ENCODE results near the gene LIPK.
"Not testable (repeated sequence)": the region's sequence is repeated elsewhere in the genome, so short reads cannot be mapped to it uniquely, and the experiment has no call there.

The LIPK gene

DNA sequence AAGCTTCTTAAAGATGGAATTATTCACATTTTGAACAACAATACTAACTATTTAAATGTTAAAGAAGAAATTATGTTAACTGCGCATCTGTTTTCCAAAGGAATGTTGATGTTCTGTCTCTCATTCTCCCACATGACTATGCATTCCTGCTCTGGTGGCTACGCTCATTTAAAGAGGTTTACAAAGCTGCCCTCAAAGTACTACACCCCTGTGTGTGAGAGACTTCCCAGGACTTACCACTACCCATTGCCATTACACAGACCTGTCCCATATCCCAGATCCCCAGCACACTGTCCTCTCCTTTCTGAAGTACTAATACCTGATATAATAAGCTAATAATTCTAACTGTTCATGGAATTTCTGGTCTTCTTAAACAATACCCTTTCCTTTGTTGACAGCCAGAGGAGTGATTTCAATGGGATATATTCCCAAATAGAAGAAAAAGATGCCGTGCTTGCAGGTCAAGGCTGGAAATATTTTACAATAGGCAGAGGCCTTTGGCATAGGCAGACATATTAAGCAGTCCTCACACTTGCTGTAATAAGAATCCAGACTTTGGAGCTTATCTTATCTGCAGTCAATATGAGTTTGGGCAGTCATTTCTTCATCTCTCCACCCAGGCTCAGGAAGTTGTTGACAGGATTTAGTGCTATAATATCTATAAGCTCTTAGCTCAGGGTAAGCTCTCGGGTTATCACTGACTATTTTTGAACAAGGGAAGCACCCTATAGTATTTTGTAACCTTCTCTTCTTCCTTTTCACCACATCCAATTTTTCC lies 29.6 kb upstream of the LIPK start:
- no peaks in the 10 kb centered on the region for H3K9me3 ChIP-seq (ENCODE audit: control insufficient read depth, insufficient read depth, low read length)
- H3K4me1 ChIP-seq (ENCODE audit: control insufficient read depth, insufficient read depth, low read length), result no peaks in the 10 kb centered on the region

DNA sequence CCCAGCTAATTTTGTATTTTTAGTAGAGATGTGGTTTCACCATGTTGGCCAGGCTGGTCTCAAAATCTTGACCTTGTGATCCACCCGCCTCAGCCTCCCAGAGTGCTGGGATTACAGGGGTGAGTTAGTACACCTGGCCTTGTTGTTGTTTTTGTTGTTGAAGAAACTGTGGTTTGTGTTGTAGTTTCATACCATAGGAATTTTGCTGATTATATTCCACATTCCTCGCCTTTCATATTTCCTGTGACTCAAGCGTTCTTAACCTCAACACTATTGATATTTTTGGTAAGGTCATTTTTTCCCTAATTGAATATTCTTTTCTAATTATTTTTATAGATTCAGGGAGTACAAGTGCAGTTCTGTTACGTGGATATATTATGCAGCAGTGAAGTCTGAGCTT lies 25.1 kb upstream of the LIPK start:
- Histone ChIP-seq H3K9ac (ENCODE audit: low read depth, low read length) (no peak overlapping the region), H3K4me3 (ENCODE audit: low read depth, low read length) (no peak overlapping the region), H3K4me1 (ENCODE audit: control insufficient read depth, insufficient read depth, low read length) (no peaks in the 10 kb centered on the region), H3K36me3 (ENCODE audit: control insufficient read depth, insufficient read depth, low read length) (no peaks in the 10 kb centered on the region), H3K9me3 (ENCODE audit: control insufficient read depth, insufficient read depth, low read length) (no peaks in the 10 kb centered on the region), H3K27ac (ENCODE audit: low read depth, low read length) (no peak overlapping the region), H3K27me3 (ENCODE audit: control insufficient read depth, insufficient read depth, low read length) (no peaks in the 10 kb centered on the region)

More for the DNA sequence above, 29.6 kb upstream of the LIPK start:
- H3K36me3 ChIP-seq (ENCODE audit: control insufficient read depth, insufficient read depth, low read length), result no peaks in the 10 kb centered on the region
- no peaks in the 10 kb centered on the region for H3K27me3 ChIP-seq (ENCODE audit: control insufficient read depth, insufficient read depth, low read length)
- H3K27ac ChIP-seq (ENCODE audit: low read depth, low read length), result no peak overlapping the region
- no peak overlapping the region for H3K4me3 ChIP-seq (ENCODE audit: low read depth, low read length)
- H3K9ac ChIP-seq (ENCODE audit: low read depth, low read length), result no peak overlapping the region

- Histone ChIP-seq H3K4me1 (ENCODE audit: control insufficient read depth, insufficient read depth, low read length) (peaks cover 6% of the 10 kb centered on the region; the same call in 1 of the 2 replicates), H3K27ac (ENCODE audit: low read depth, low read length) (no peak overlapping the region), H3K27me3 (ENCODE audit: control insufficient read depth, insufficient read depth, low read length) (no peaks in the 10 kb centered on the region), H3K9ac (ENCODE audit: low read depth, low read length) (no peak overlapping the region), H3K4me3 (ENCODE audit: low read depth, low read length) (no peak overlapping the region), H3K36me3 (ENCODE audit: control insufficient read depth, insufficient read depth, low read length) (no peaks in the 10 kb centered on the region), H3K9me3 (ENCODE audit: control insufficient read depth, insufficient read depth, low read length) (no peaks in the 10 kb centered on the region)
Measured at GRCh38 chr10:88682491-88682890, 23.6 kb upstream of the LIPK start.

DNA sequence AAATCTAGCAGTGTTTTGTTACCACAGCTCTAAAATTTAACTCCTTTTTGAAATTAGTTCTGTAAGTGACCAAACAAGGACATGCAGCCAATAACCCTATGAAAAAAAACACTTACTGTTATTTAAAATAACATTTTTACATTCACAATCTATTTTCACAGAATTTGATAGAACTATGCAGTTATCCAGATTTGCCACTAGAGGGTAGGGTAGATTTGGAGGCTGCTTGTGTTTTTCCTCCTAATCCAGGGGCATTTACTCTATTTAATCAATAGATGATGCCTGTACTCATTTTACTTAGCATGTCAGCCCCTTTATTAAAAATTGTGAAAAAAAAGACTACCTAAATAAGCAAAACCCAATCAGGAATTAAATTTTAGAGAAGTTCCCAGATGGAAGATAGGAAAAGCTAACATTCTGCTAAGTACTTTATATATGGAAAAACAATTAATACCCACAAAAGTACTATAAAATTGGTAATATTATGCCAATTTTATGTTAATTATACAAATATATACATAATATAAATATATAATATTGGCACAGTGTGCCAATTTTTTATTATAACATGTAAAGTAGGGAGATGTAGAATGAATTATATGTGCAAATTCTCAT lies 18.1 kb upstream of the LIPK start:
- Histone ChIP-seq H3K27ac (ENCODE audit: low read depth, low read length) (no peak overlapping the region), H3K4me3 (ENCODE audit: low read depth, low read length) (no peak overlapping the region), H3K4me1 (ENCODE audit: control insufficient read depth, insufficient read depth, low read length) (peaks cover 6% of the 10 kb centered on the region; the same call in 1 of the 2 replicates), H3K9me3 (ENCODE audit: control insufficient read depth, insufficient read depth, low read length) (no peaks in the 10 kb centered on the region), H3K27me3 (ENCODE audit: control insufficient read depth, insufficient read depth, low read length) (peaks cover 19% of the 10 kb centered on the region), H3K9ac (ENCODE audit: low read depth, low read length) (no peak overlapping the region), H3K36me3 (ENCODE audit: control insufficient read depth, insufficient read depth, low read length) (no peaks in the 10 kb centered on the region)

- no peaks in the 10 kb centered on the region for H3K36me3 ChIP-seq (ENCODE audit: control insufficient read depth, insufficient read depth, low read length)
- H3K27me3 ChIP-seq (ENCODE audit: control insufficient read depth, insufficient read depth, low read length), result peaks cover 32% of the 10 kb centered on the region
- H3K4me1 ChIP-seq (ENCODE audit: control insufficient read depth, insufficient read depth, low read length), result peaks cover 6% of the 10 kb centered on the region; the same call in 1 of the 2 replicates
- H3K27ac ChIP-seq (ENCODE audit: low read depth, low read length), result no peak overlapping the region
- no peaks in the 10 kb centered on the region for H3K9me3 ChIP-seq (ENCODE audit: control insufficient read depth, insufficient read depth, low read length)
- no peak overlapping the region for H3K9ac ChIP-seq (ENCODE audit: low read depth, low read length)
- H3K4me3 ChIP-seq (ENCODE audit: low read depth, low read length), result no peak overlapping the region
Measured at GRCh38 chr10:88689366-88689765, 16.7 kb upstream of the LIPK start.

- H3K9ac ChIP-seq (ENCODE audit: low read depth, low read length), result no peak overlapping the region
- no peaks in the 10 kb centered on the region for H3K9me3 ChIP-seq (ENCODE audit: control insufficient read depth, insufficient read depth, low read length)
- H3K27ac ChIP-seq (ENCODE audit: low read depth, low read length), result no peak overlapping the region
- peaks cover 62% of the 10 kb centered on the region for H3K27me3 ChIP-seq (ENCODE audit: control insufficient read depth, insufficient read depth, low read length)
- H3K4me1 ChIP-seq (ENCODE audit: control insufficient read depth, insufficient read depth, low read length), result no peaks in the 10 kb centered on the region
- no peak overlapping the region for H3K4me3 ChIP-seq (ENCODE audit: low read depth, low read length)
- no peaks in the 10 kb centered on the region for H3K36me3 ChIP-seq (ENCODE audit: control insufficient read depth, insufficient read depth, low read length)
Measured at GRCh38 chr10:88693392-88694020, 12.5 kb upstream of the LIPK start.

DNA sequence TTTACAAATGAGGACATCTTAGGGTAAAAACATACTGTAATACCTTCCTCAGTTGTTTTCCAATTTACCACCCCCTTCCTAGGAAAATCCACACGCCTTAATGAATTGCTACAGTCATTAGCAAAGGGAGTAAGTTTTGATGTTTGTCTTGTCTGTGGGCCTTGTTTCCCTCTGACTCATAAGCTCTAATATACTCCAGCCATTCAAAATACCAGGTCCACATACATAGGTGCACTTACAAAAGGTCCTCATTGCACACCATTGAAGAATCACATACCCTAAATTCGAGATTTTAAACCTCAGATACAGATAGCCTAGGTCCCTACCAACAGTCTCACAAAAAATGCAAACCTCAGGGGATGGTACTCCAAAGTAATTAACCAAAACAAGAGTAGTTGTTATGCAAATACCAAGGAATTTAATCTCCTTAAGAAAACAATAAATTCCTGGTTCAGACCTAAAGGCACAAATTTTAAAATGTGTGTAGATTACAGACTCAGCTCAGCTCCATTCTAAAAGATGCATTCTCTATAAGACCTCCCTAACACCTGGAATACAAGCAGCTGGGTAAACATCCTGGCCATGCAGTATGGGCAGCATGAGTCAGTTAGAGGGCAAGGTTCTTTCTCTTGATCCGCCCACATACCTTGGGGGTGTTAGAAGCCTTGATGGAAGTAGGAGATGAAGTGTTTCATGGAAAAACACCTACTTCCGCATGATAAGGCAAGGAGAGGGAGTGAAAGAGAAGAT lies 3.0 kb upstream of the LIPK start:
- Histone ChIP-seq H3K4me1 (ENCODE audit: control insufficient read depth, insufficient read depth, low read length) (peaks cover 22% of the 10 kb centered on the region), H3K27me3 (ENCODE audit: control insufficient read depth, insufficient read depth, low read length) (peaks cover 100% of the 10 kb centered on the region), H3K9me3 (ENCODE audit: control insufficient read depth, insufficient read depth, low read length) (no peaks in the 10 kb centered on the region), H3K9ac (ENCODE audit: low read depth, low read length) (no peak overlapping the region), H3K36me3 (ENCODE audit: control insufficient read depth, insufficient read depth, low read length) (no peaks in the 10 kb centered on the region), H3K4me3 (ENCODE audit: low read depth, low read length) (no peak overlapping the region), H3K27ac (ENCODE audit: low read depth, low read length) (peak overlapping the region; percentile 76)

GRCh38 chr10:88707429-88708155 lies 1.5 kb downstream of the LIPK start:
- Histone ChIP-seq H3K27me3 (ENCODE audit: control insufficient read depth, insufficient read depth, low read length) (peaks cover 81% of the 10 kb centered on the region), H3K9me3 (ENCODE audit: control insufficient read depth, insufficient read depth, low read length) (no peaks in the 10 kb centered on the region), H3K9ac (ENCODE audit: low read depth, low read length) (no peak overlapping the region), H3K4me3 (ENCODE audit: low read depth, low read length) (no peak overlapping the region), H3K27ac (ENCODE audit: low read depth, low read length) (peak overlapping the region; percentile 79), H3K36me3 (ENCODE audit: control insufficient read depth, insufficient read depth, low read length) (no peaks in the 10 kb centered on the region), H3K4me1 (ENCODE audit: control insufficient read depth, insufficient read depth, low read length) (peaks cover 26% of the 10 kb centered on the region)

- Histone ChIP-seq H3K27ac (ENCODE audit: low read depth, low read length) (peak overlapping the region; percentile 54), H3K27me3 (ENCODE audit: control insufficient read depth, insufficient read depth, low read length) (peaks cover 63% of the 10 kb centered on the region), H3K4me1 (ENCODE audit: control insufficient read depth, insufficient read depth, low read length) (peaks cover 17% of the 10 kb centered on the region)
- H3K4me3 ChIP-seq (ENCODE audit: low read depth, low read length); H3K9me3 ChIP-seq (ENCODE audit: control insufficient read depth, insufficient read depth, low read length); H3K9ac ChIP-seq (ENCODE audit: low read depth, low read length); H3K36me3 ChIP-seq (ENCODE audit: control insufficient read depth, insufficient read depth, low read length): not testable (repeated sequence)
Measured at GRCh38 chr10:88709361-88709760, 3.3 kb downstream of the LIPK start.

DNA sequence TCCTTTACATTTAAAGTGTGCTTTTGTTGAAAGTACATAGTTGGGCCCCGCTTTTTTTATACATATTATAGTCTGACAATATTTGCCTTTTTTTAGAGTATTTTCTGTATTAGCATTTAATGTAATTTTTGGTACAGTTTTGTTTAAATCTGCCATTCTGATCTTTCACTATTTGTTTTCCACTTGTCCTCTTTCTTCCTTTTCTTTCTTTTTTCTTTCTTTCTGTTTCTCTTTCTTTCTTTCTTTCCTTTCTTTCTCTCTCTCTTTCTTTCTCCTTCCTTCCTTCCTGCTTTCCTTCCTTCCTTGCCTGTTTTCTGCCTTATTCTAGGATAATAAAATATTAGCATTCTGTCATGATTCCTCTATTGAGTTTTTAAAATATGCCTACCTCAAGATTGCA lies 9.5 kb downstream of the LIPK start:
- Histone ChIP-seq H3K27me3 (ENCODE audit: control insufficient read depth, insufficient read depth, low read length) (peaks cover 10% of the 10 kb centered on the region), H3K4me3 (ENCODE audit: low read depth, low read length) (no peak overlapping the region), H3K9me3 (ENCODE audit: control insufficient read depth, insufficient read depth, low read length) (no peaks in the 10 kb centered on the region), H3K36me3 (ENCODE audit: control insufficient read depth, insufficient read depth, low read length) (no peaks in the 10 kb centered on the region), H3K27ac (ENCODE audit: low read depth, low read length) (no peak overlapping the region), H3K4me1 (ENCODE audit: control insufficient read depth, insufficient read depth, low read length) (no peaks in the 10 kb centered on the region), H3K9ac (ENCODE audit: low read depth, low read length) (no peak overlapping the region)

Measured in HUES48 (cell line).